GM18511 (cell line): ENCODE results near the gene CHKB.
"Not testable (repeated sequence)": the region's sequence is repeated elsewhere in the genome, so short reads cannot be mapped to it uniquely, and the experiment has no call there.

Experiments used
- ATAC-seq: cut with Tn5 transposase; IDR thresholded peaks from one replicate; pipeline ENCODE4 v1.9.1; 2021; ENCODE audit warnings: mild to moderate bottlenecking, moderate library complexity; ENCODE audit not compliant: unreplicated experiment

CHKB gene

DNA sequence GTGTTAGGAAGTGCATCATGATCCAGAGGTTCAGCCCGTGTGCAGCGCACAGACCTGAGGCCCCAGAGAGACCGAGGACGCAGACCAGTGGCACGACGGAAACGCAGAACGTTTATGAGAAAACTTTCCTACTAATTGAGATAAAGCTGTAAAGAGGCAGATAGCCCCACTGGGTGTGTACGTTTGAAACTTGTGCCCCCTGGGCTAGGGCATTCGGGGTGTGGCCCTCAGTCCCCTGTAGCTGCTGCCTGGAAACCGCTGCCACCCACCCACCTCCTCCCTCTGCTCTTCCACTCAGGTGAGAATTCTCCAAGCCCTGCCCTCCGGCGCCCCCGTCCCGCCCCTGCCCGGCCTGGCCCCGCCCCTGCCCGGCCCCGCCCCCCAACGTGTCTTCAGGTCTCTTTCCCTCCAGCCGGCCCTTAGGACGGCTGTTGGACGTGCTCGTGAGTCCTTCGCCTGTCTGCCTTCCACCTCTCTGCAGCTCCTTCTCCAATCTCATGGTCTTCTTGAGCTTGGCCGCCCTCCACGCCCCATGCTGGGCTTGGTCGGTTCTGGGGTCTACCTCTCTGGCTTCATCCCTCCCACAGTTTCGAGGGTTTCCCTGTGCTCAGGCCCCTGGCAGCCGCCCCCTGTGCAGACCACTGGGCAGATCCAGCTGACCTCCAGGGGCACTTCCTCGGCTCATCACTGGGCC, 30.0 kb upstream of the CHKB start:
- no peak for ATAC-seq

GRCh38 chr22:50612168-50612527, 29.5 kb upstream of the CHKB start:
- no peak for ATAC-seq

DNA sequence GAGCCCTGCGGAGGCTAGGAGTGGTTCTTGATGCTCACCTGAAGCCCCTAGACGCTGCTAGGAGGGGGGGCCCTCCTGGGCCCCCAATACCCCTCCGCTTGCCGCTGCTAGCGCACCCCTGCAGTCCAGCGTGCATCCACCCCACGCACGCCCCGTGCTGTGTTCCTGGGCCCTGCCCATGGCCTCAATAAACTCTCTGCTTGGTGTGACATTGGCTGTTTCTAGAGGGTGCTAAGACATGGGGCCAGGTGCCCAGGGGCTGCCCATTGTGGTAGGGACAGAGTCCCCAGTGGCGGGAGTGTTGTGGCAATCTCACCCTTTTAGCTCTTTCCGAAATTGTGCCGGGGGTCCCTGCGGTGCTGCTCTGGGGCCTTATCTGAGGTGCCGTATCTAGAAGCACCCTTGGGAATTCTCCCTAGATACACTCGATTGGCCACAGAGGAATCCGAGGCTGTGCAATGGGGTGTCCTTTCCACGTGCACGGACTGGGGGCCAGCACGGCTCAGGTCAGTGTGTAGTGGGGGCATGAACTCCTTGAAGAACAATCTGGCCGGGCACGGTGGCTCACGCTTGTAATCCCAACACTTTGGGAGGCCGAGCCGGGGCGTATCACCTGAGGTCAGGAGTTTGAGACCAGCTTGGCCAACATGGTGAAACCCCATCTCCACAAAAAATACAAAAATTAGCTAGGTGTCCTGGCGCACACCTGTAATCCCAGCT, 28.9 kb upstream of the CHKB start:
- no peak for ATAC-seq

- ATAC-seq: no peak
These were observed 27.9 kb upstream of the CHKB start for GRCh38 chr22:50610581-50610980.

- ATAC-seq: no peak
These were observed 27.4 kb upstream of the CHKB start for GRCh38 chr22:50610041-50610451.

DNA sequence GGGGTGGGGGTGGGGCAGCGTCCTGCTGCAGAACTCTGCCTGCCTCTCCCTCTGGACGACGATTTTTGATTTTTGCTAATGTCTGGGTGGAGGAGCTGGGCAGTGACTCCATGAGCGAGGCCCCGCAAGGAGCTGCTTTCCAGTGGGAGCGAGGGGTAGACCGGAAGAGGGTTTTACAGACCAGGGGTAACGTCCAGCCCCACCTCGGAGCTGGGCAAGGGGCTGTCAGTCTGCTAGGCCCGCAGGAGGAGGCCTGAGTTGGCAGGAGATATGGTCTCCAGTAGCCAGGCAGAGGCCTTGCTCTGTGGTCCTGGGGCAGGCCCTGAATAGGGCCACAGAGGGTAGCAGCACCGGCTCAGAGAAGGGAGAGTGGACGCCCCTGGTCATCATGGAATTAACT, 26.9 kb upstream of the CHKB start:
- no peak for ATAC-seq

- ATAC-seq: no peak
These were observed 26.3 kb upstream of the CHKB start for GRCh38 chr22:50608996-50609395.

- not testable (repeated sequence) for ATAC-seq
These were observed 25.6 kb upstream of the CHKB start for GRCh38 chr22:50608058-50608840.

DNA sequence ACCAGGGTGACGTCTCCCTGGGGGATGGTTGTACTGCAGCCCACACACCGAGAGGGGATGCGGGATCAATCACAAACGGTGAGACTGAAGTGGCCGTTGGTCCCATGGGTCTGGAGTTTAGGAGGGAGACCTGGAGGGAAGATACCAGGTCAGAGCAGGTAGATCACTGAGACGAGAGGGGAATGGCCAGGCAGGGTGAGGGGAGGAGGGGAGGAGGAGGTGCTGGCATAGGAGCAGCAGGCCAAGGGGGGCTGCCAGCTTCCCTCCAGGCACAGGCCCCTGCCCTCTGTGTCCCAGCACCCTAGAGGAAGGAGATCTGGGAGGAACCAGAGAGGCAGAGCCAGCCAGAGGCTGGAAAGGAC, 25.0 kb upstream of the CHKB start:
- ATAC-seq: no peak

DNA sequence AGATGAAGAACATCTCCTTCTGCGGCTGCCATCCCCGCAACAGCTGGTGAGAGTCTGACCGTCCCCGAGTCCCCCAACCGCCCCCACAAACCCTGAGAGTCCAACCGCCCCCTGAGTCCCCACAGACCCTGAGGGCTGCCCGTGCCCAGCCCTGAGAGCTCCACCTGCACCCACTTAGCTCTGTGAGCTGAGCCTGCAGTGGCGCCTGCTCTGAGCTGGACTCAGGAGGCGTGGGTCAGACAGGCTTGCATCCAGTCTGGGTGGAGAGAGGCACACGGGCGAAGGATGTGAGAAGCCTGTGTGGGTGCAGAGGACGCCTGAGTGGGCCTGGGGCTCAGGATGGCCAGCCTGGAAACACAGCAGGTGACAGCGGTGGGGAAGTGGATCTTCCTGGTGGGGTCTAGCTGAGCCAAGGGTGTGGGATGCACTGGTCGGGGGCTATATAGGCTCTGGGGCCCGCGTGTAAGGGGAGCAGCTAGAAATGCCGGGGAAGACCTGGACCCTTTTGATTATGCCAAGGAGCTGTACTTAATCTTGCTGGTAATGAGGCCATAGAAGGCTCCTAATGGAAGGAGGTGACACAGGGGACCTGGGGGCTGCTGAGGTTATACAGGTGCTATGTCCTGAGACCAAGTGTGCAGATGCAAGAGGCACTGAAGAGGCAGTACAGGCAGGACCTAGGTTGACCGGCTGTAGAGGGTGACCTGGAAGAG, 24.5 kb upstream of the CHKB start:
- no peak for ATAC-seq

DNA sequence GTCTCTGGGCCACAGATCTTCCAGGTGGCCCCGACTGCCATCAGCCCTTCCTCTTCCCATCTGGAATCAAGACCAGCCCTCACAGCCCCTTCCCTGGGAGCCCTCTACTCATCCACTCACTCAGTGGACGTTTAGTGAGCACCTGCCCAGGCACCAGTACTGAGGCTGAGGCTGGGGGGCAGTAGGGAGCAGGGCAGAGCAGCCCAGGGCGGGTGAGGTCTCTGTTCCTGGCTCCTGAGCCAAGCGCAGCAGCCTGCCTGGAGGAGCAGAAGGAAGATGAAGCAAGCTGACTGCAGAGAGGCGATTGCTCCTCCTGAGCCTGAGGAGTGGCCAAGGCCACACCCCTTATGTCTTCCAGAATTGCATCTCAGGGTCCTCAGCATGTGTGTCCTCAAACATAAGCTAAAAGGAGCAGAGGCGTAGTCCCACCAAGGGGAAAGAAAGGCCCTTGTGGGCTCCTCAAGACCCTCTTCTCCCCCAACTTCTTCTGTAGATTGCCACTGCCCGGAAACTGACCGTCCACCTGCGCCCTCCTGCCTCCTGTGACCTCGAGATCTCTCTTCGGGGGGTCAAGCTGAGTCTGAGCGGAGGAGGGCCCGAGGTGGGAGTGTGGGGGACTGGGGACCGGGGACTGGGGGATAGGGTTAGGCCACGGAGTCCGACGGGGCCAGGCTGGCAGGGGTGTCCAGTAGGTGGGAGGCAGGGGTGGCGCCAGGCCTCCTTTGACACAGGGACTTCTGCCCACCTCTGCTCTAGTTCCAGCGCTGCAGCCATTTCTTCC, 23.7 kb upstream of the CHKB start:
- no peak for ATAC-seq

DNA sequence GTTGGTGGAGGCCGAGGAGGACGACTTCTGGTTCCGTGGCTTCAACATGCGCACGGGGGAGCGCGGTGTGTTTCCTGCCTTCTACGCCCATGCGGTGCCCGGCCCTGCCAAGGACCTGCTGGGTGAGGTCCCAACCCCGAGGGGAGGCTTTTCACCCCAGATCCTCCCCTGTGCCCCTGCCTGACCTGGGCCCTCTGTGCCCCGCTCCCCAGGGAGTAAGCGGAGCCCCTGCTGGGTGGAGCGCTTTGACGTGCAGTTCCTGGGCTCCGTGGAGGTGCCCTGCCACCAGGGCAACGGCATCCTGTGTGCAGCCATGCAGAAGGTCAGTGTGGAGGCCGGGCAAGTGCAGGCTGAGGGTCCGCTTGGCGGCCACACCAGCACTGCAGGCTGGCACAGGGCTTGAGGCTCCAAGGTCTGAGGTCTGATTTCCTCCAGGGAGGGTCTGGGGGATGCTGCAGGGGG, 23.0 kb upstream of the CHKB start:
- no peak for ATAC-seq

GRCh38 chr22:50605002-50605612, 22.5 kb upstream of the CHKB start:
- no peak for ATAC-seq

- ATAC-seq: no peak
These were observed 21.8 kb upstream of the CHKB start for GRCh38 chr22:50604256-50605001.

- ATAC-seq: no peak
These were observed 21.0 kb upstream of the CHKB start for GRCh38 chr22:50603511-50604255.

DNA sequence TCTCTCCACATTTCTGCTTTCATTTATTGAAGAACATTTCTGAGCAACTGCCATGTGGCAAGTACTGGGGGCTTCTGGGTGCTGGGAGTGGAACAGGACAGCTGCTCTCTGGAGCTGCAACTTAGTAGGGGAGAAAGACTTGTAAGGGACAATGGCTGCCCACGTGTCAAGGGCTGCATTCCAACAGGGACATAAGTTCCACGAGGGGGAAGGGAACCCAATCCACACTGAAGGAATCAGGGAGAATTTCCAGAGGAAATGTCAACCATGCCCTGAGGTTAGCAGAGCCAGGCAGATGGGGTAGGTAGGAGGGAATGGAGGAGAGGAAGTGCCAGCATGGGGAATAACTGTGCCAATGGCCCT, 19.7 kb upstream of the CHKB start:
- ATAC-seq: no peak

- no peak for ATAC-seq
These were observed 19.2 kb upstream of the CHKB start for GRCh38 chr22:50601669-50602337.

GRCh38 chr22:50600967-50601668, 18.5 kb upstream of the CHKB start:
- ATAC-seq: no peak
